ENCODE results near the gene SMARCD3. TPM values are rescaled to one million over a fixed set of nuclear protein-coding genes. Genes with fewer than 3 reads are reported as not detected.

Gene SMARCD3
- total and polyA plus RNA-seq, 2 of the 13 experiments (the other 11 are each of a cell fraction or from before 2014, with no cell fraction given): 0.20 to 0.62 TPM

- TF ChIP-seq ZHX2 (IDR thresholded peaks at IDR 0.05; ENCODE audit: low read depth) (no peak; the same call in 1 of the 2 replicates), ZHX2 (CRISPR knock-in tag; IDR thresholded peaks at IDR 0.05; ENCODE audit: borderline replicate concordance) (no peak), FLYWCH1 (CRISPR knock-in tag; IDR thresholded peaks at IDR 0.05) (no peak), ZNF44 (CRISPR knock-in tag; IDR thresholded peaks at IDR 0.05) (no peak), ZNF543 (CRISPR knock-in tag; IDR thresholded peaks at IDR 0.05) (no peak), CBFB (CRISPR knock-in tag; IDR thresholded peaks at IDR 0.05) (peak; percentile 82; the same call in 1 of the 2 replicates), ZNF510 (CRISPR knock-in tag; IDR thresholded peaks at IDR 0.05; ENCODE audit: low read depth) (no peak), ZNF7 (CRISPR knock-in tag; IDR thresholded peaks at IDR 0.05) (no peak), HDAC1 (CRISPR knock-in tag; IDR thresholded peaks at IDR 0.05) (peak; percentile 91), HMGXB3 (CRISPR knock-in tag; IDR thresholded peaks at IDR 0.05; ENCODE audit: borderline replicate concordance) (peak; percentile 23; the same call in 1 of the 2 replicates), ZFY (CRISPR knock-in tag; IDR thresholded peaks at IDR 0.05) (peak; percentile 78), RFX1 (IDR thresholded peaks at IDR 0.05) (peak; percentile 62; the same call in 1 of the 2 replicates), EED (CRISPR knock-in tag; IDR thresholded peaks at IDR 0.05) (no peak), ARID5B (CRISPR knock-in tag; IDR thresholded peaks at IDR 0.05) (peak; percentile 34), PAX8 (CRISPR knock-in tag; IDR thresholded peaks at IDR 0.05; ENCODE audit: borderline replicate concordance) (no peak)
Observed at GRCh38 chr7:151232091-151232916, 16.2 kb downstream of the SMARCD3 start, which contains the start of gene CHPF2 (continued).

Data from HepG2 (cell line).